Activated naive CD4-positive, alpha-beta T cell treated with anti-CD3 and anti-CD28 coated beads, Interleukin-2, amount 10 ng/mL, durations not matched to agents 7 days and 5 days (primary cell): Measurements from ENCODE around the gene GPR137B.

Experiments used
- CTCF ChIA-PET: fragments of 350-600 bp; sonication (Branson Sonifier 250); formaldehyde crosslinking; loops from one replicate; lab custom pipeline; 2021; ENCODE audit warnings: antibody characterized with exemption; lab: Charles Lee
- DNase-seq: peaks from one replicate; pipeline ENCODE4 v3.0.0-alpha.2; 2020
- H3K27ac Mint-ChIP-seq: one replicate; pipeline ENCODE4 v1.8.0; 2021; ENCODE audit warnings: mild to moderate bottlenecking, moderate library complexity, mixed read lengths
- H3K27me3 Mint-ChIP-seq: one replicate; pipeline ENCODE4 v1.8.0; 2021; ENCODE audit warnings: mild to moderate bottlenecking, mixed read lengths
- H3K36me3 Mint-ChIP-seq: one replicate; pipeline ENCODE4 v1.8.0; 2021; ENCODE audit warnings: mixed read lengths
- H3K4me1 Mint-ChIP-seq: one replicate; pipeline ENCODE4 v1.8.0; 2021; ENCODE audit warnings: mixed read lengths
- H3K4me3 Mint-ChIP-seq: one replicate; pipeline ENCODE4 v1.8.0; 2021; ENCODE audit warnings: mild to moderate bottlenecking, moderate library complexity, mixed read lengths
- H3K9me3 Mint-ChIP-seq: one replicate; pipeline ENCODE4 v1.8.0; 2021; ENCODE audit warnings: mixed read lengths

GPR137B gene

DNA sequence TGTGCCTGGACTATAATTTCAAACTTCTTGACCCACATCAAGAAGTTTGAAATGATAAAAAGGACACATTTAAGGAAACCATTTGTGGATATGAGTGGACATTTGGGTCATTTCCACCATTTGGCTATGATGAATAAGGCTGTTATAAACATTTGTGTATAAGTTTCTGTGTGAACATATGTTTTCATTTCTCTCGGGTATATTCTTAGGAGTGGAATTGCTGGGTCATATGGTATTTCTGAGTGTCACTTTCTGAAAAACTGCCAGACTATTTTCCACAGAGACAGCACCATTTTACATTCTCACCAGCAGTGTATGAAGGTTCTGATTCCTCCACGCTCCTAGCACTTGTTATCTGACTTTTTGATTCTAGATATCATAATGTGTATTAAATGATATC is 50.8 kb downstream of the GPR137B start:
- Mint-ChIP-seq H3K36me3 (peaks cover 9% of the 10 kb centered on the region), H3K27ac (no peak overlapping the region), H3K4me3 (no peak overlapping the region), H3K9me3 (no peaks in the 10 kb centered on the region), H3K27me3 (no peaks in the 10 kb centered on the region), H3K4me1 (no peaks in the 10 kb centered on the region)
- no peak for DNase-seq
- CTCF ChIA-PET, result no interaction called here

DNA sequence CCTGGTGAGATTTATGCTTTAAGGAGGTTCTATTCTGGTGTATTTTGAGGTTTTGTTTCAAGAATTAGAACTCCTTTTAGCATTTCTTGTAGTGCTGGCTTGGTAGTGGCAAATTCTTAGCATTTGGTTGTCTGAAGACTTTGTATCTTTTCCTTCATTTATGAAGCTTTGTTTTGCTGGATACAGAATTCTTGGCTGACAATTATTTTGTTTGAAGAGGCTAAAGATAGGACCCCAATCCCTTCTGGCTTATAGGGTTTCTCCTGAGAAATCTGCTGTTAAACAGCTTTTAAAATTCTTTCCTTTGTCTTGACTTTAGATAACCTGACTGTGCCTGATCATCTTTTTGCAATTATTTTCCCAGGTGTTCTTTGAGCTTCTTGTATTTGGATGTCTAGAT is 58.6 kb downstream of the GPR137B start:
- Mint-ChIP-seq H3K4me3 (no peak overlapping the region), H3K36me3 (peaks cover 11% of the 10 kb centered on the region), H3K4me1 (no peaks in the 10 kb centered on the region), H3K27me3 (no peaks in the 10 kb centered on the region), H3K9me3 (peaks cover 32% of the 10 kb centered on the region), H3K27ac (no peak overlapping the region)
- no peak for DNase-seq
- CTCF ChIA-PET, result no interaction called here

DNA sequence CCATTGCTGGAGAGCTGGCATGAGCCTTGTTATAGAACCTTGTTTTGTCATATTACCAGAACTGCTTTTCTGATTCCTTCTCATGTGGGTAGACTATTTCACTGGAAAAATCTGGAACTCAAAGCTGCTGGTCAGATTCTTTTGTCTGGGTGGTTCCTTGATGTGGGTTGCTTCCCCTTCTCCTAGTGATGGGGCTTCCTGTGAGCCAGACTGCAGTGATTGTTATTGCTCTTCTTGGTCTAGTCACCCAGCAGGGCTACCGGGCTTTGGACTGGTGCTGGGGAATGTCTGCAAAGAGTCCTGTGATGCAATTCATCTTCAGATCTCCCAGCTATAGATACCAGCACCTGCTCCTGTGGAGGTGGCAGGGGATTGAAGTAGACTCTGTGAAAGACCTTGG is 59.4 kb downstream of the GPR137B start:
- H3K9me3 Mint-ChIP-seq, result peaks cover 32% of the 10 kb centered on the region
- CTCF ChIA-PET, result no interaction called here

DNA sequence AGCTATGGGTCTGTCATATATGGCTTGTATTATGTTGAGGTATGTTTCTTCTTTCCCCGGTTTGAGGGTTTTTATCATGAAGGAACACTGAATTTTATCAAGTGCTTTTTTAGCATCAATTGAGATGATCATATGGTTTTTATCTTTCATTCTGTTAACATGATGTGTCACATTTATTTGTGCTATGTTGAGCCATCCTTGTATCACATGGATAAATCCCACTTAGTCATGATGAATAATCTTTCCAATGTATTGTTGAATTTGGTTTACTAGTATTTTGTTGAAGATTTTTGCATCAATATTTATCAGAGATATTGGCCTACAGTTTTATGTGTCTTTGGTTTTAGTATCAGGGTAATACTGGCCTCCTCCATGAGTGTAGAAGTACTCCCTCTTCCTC is 61.7 kb downstream of the GPR137B start:
- CTCF ChIA-PET, result interaction anchor here (0.6 kb wide), 1 partner anchor 47 kb away, joined by 3 read pairs; no protein-coding TSS in a partner anchor
- no peaks in the 10 kb centered on the region for H3K27me3 Mint-ChIP-seq
- H3K4me3 Mint-ChIP-seq, result no peak overlapping the region
- H3K9me3 Mint-ChIP-seq, result peaks cover 30% of the 10 kb centered on the region
- H3K27ac Mint-ChIP-seq, result no peak overlapping the region
- no peak for DNase-seq
- H3K4me1 Mint-ChIP-seq, result no peaks in the 10 kb centered on the region
- peaks cover 11% of the 10 kb centered on the region for H3K36me3 Mint-ChIP-seq

More for the DNA sequence above, 59.4 kb downstream of the GPR137B start:
- H3K4me1 Mint-ChIP-seq, result no peaks in the 10 kb centered on the region
- no peak overlapping the region for H3K4me3 Mint-ChIP-seq
- no peak overlapping the region for H3K27ac Mint-ChIP-seq
- peaks cover 11% of the 10 kb centered on the region for H3K36me3 Mint-ChIP-seq
- H3K27me3 Mint-ChIP-seq, result no peaks in the 10 kb centered on the region
- no peak for DNase-seq

DNA sequence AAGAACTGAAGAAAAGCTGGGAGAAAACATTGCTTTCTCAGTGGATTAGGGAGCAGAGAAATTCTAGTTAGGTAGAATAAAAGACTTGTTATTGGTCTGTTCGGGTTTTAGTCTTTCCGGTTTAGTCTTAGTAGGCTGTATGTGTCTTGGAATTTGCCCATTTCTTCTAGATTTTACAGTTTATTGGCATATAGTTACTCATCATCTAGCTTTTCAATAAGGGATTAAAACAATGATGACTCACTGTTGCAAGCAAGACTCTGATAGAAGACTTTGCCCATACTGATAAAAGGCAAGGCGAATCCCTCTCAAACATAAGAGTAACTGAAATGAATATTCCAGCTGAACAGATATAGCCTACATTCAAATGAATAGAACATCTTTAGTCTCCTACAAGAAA is 62.3 kb downstream of the GPR137B start:
- peaks cover 26% of the 10 kb centered on the region for H3K9me3 Mint-ChIP-seq
- no peak overlapping the region for H3K27ac Mint-ChIP-seq
- peaks cover 11% of the 10 kb centered on the region for H3K36me3 Mint-ChIP-seq
- CTCF ChIA-PET, result interaction anchor here (0.6 kb wide), 1 partner anchor 47 kb away, joined by 3 read pairs; no protein-coding TSS in a partner anchor
- no peak overlapping the region for H3K4me3 Mint-ChIP-seq
- H3K27me3 Mint-ChIP-seq, result no peaks in the 10 kb centered on the region
- no peaks in the 10 kb centered on the region for H3K4me1 Mint-ChIP-seq
- no peak for DNase-seq

DNA sequence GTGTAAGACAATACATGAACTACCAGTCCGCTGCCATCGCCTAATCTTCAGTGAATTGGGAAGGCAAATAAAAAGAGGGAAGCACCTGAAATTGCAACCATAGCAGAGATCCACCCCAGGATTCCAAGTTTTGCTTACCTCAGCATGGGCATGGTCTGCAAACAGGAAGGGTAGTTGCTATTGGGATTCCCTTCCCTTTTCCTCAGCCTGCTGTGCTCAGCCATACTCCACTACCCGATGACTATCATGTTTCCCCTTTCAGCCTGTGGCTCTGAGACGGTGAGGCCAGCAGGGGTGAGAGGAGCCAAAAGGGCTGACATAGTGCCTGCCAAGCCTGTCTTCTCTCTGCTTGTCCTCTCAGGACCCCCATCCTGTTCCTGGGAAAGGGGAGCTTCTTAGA is 64.2 kb downstream of the GPR137B start:
- Mint-ChIP-seq H3K36me3 (peaks cover 11% of the 10 kb centered on the region), H3K4me3 (no peak overlapping the region), H3K27me3 (no peaks in the 10 kb centered on the region)

DNA sequence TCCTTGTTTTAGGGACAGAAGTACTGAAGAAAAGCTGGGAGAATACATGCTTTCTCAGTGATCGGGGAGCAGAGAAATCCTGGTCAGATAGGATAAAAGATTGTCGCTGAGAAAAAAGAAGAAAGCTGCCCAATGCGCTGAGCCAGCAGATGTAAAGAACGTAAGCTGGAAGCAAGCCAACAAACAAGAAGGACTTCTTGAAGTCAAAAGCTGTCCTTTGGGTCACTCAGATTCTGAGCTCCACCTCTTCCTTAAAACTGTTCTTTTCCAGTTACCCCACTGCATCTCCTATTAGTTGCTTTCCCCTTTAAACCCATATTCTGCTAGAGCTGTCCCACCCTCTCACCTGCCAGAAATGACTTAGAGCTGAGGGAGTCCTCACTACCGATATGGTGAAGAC is 64.8 kb downstream of the GPR137B start:
- no peak for DNase-seq
- peaks cover 11% of the 10 kb centered on the region for H3K36me3 Mint-ChIP-seq
- H3K9me3 Mint-ChIP-seq, result peaks cover 9% of the 10 kb centered on the region
- no peak overlapping the region for H3K4me3 Mint-ChIP-seq
- H3K27ac Mint-ChIP-seq, result no peak overlapping the region
- no peaks in the 10 kb centered on the region for H3K27me3 Mint-ChIP-seq
- no peaks in the 10 kb centered on the region for H3K4me1 Mint-ChIP-seq
- CTCF ChIA-PET, result no interaction called here

More for the DNA sequence above, 64.2 kb downstream of the GPR137B start:
- CTCF ChIA-PET, result no interaction called here
- Mint-ChIP-seq H3K27ac (no peak overlapping the region), H3K4me1 (no peaks in the 10 kb centered on the region), H3K9me3 (peaks cover 15% of the 10 kb centered on the region)
- no peak for DNase-seq

DNA sequence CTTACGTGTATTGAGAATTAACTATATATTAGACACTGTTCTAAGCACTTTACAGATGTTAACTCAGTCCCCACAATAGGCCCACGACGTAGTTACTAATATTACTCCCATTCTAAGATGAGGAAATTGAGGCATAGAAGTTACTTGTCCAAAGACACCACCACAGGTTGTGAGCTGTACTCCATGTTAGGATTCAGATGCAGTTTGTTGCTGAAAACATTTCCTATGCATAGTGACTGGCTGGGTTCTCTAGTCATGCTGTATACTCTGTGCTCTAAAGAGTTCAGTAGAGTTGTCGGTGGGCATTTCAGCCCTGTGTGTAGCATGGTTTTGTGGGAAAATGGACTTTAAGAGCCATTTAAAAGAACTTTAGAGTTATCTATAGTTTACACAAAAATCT is 65.2 kb downstream of the GPR137B start:
- H3K27me3 Mint-ChIP-seq, result no peaks in the 10 kb centered on the region
- CTCF ChIA-PET, result no interaction called here
- H3K27ac Mint-ChIP-seq, result no peak overlapping the region
- H3K4me1 Mint-ChIP-seq, result no peaks in the 10 kb centered on the region
- peaks cover 8% of the 10 kb centered on the region for H3K36me3 Mint-ChIP-seq
- H3K9me3 Mint-ChIP-seq, result peaks cover 6% of the 10 kb centered on the region
- no peak for DNase-seq
- no peak overlapping the region for H3K4me3 Mint-ChIP-seq

DNA sequence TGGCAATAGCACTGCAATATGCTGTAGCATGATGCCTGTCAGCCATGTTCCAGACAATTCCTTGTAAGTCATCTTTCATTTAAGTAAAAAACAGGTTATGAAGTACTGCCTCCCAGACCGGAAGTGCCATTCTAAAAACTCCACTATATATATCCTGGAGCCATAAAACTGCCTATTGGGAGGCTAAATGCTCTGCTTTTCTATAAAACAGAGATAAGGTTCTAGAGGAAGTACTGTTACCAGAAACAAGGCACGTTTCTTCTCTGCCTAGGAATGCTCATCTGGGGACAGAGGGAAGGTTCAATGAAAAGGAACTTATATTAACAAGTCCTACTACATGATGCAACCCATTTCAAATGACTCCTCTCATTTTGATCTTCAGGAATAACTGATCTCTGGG is 66.8 kb downstream of the GPR137B start:
- no peaks in the 10 kb centered on the region for H3K27me3 Mint-ChIP-seq
- no peak for DNase-seq
- no peaks in the 10 kb centered on the region for H3K4me1 Mint-ChIP-seq
- peaks cover 4% of the 10 kb centered on the region for H3K36me3 Mint-ChIP-seq
- H3K27ac Mint-ChIP-seq, result no peak overlapping the region
- CTCF ChIA-PET, result no interaction called here
- H3K9me3 Mint-ChIP-seq, result no peaks in the 10 kb centered on the region
- no peak overlapping the region for H3K4me3 Mint-ChIP-seq

DNA sequence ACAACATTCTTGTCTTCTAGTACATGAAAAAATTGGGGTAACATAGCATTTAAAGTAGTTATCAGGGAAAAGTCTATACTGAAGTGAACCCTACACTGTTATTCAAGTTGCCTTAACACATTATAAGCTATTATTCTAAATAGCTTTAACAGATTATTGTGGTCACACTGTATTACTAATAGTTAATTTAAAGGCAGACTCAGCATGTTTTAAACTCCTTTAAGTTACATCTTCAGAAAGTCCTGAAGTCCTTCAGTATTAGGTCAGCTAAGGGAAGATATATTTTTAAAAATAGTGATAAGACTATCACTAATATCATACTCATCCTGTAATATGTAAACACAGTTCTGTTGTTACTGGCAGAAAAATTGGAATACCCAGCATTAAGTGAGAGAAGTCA is 67.4 kb downstream of the GPR137B start:
- Mint-ChIP-seq H3K4me1 (no peaks in the 10 kb centered on the region), H3K36me3 (peaks cover 3% of the 10 kb centered on the region), H3K27ac (no peak overlapping the region), H3K27me3 (no peaks in the 10 kb centered on the region), H3K4me3 (no peak overlapping the region), H3K9me3 (no peaks in the 10 kb centered on the region)
- DNase-seq, result no peak
- CTCF ChIA-PET, result no interaction called here

DNA sequence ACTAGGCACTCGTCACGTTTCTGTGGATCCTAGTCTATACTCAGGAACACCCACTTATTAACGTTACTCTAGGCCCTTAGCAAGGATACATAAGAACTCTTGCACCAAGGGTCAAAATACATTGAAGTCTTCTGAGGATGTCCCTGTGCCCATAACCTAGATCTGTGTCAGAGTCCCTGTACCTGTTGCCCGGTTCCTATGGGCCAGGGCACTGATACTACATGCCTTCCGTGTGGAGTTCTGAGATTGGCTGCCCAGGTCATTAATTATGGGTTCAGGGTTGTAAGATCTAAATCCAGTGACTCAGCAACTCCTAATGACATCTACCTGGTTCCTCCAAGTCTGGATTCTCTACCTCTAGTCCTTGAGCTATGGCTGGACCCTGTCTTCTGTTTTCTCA is 69.5 kb downstream of the GPR137B start:
- CTCF ChIA-PET, result no interaction called here
- DNase-seq, result no peak
- H3K36me3 Mint-ChIP-seq, result no peaks in the 10 kb centered on the region
- H3K9me3 Mint-ChIP-seq, result no peaks in the 10 kb centered on the region
- no peaks in the 10 kb centered on the region for H3K4me1 Mint-ChIP-seq
- no peak overlapping the region for H3K4me3 Mint-ChIP-seq
- H3K27ac Mint-ChIP-seq, result no peak overlapping the region
- H3K27me3 Mint-ChIP-seq, result no peaks in the 10 kb centered on the region

DNA sequence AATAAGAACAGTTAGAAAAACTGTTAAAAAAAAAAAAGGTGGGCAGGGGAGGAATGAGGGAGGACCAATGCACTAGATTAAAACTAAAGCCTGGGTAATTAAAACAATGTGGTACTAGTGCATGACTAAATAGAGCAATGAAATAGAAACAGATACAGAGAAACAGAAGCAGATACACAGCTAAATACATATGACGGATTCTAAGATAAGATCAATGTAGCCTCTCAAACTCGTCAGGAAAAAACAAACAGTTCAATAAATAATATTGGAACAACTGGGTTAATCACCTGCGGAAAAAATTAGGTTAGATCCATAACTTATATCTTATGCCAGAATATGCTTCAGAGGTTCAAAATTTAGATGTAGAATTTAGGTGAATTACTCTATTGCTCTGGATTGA is 71.2 kb downstream of the GPR137B start:
- H3K4me3 Mint-ChIP-seq, result no peak overlapping the region
- H3K27me3 Mint-ChIP-seq, result no peaks in the 10 kb centered on the region
- H3K9me3 Mint-ChIP-seq, result no peaks in the 10 kb centered on the region
- DNase-seq, result no peak
- no peak overlapping the region for H3K27ac Mint-ChIP-seq
- H3K4me1 Mint-ChIP-seq, result no peaks in the 10 kb centered on the region
- H3K36me3 Mint-ChIP-seq, result no peaks in the 10 kb centered on the region
- CTCF ChIA-PET, result interaction anchor here (0.6 kb wide), 1 partner anchor 80 kb away, joined by 3 read pairs; no protein-coding TSS in a partner anchor

DNA sequence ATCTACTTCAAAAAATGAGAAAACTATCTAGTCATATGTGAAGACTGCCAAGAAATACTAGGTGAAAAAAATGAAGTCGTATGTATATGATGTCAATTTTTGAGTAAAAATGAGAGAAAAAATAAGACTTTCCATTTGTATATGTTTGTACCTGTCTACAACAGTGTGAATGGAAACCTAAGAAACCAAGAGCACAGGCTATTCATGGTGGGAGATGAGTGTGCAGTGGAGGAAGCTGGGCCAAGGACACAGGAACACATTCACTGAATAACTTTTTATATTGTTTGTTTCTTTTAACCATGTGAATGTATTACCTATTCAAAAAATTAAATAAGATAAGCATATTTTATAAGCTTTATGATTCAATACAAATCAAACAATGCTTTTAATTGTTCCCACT is 72.4 kb downstream of the GPR137B start:
- no peak overlapping the region for H3K27ac Mint-ChIP-seq
- H3K27me3 Mint-ChIP-seq, result no peaks in the 10 kb centered on the region
- no peaks in the 10 kb centered on the region for H3K36me3 Mint-ChIP-seq
- H3K4me1 Mint-ChIP-seq, result no peaks in the 10 kb centered on the region
- CTCF ChIA-PET, result no interaction called here
- no peaks in the 10 kb centered on the region for H3K9me3 Mint-ChIP-seq
- H3K4me3 Mint-ChIP-seq, result no peak overlapping the region
- DNase-seq, result no peak

DNA sequence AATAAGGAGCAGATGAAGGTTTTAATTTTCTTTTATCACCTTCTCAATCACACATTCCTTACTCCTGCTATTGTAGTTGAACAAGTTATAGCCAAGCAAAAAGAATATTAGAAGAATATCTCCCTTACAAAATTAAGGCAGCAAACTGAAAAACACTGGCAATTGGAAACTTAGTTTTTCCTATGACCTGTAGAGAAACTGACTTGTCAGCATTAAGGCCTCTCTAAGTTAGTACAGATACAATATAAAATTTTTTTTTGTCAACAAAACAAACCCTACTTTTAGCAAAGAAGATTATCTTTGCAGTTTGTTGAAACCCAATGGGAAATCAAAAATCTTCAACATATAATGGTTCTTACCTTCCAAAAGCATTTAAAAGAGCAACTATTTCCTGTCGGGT is 78.1 kb downstream of the GPR137B start:
- Mint-ChIP-seq H3K27ac (no peak overlapping the region), H3K27me3 (no peaks in the 10 kb centered on the region), H3K9me3 (no peaks in the 10 kb centered on the region), H3K4me3 (no peak overlapping the region), H3K36me3 (no peaks in the 10 kb centered on the region), H3K4me1 (no peaks in the 10 kb centered on the region)
- CTCF ChIA-PET, result no interaction called here
- DNase-seq, result no peak

DNA sequence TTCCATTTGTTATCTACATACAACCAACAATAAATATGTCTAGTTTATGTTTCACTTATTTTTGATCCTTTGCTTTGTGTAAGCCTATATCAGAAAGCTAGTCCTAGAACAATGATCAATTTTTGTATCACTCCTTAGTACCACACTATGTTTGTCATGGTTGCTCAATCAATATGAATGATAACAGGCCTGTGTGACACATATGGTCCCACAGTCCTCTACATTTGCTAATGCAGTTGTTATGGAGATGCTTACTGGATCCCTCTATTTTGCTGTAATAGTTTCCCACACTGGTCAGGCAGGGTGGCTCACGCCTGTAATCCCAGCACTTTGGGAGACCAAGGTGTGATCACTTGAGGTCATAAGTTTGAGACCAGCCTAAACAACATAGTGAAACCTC is 80.3 kb downstream of the GPR137B start:
- H3K4me1 Mint-ChIP-seq, result no peaks in the 10 kb centered on the region
- no peak for DNase-seq
- no peaks in the 10 kb centered on the region for H3K27me3 Mint-ChIP-seq
- H3K9me3 Mint-ChIP-seq, result no peaks in the 10 kb centered on the region
- CTCF ChIA-PET, result interaction anchor here (0.6 kb wide), 1 partner anchor 887 kb away, joined by 3 read pairs; no protein-coding TSS in a partner anchor
- no peaks in the 10 kb centered on the region for H3K36me3 Mint-ChIP-seq
- H3K27ac Mint-ChIP-seq, result no peak overlapping the region
- no peak overlapping the region for H3K4me3 Mint-ChIP-seq

DNA sequence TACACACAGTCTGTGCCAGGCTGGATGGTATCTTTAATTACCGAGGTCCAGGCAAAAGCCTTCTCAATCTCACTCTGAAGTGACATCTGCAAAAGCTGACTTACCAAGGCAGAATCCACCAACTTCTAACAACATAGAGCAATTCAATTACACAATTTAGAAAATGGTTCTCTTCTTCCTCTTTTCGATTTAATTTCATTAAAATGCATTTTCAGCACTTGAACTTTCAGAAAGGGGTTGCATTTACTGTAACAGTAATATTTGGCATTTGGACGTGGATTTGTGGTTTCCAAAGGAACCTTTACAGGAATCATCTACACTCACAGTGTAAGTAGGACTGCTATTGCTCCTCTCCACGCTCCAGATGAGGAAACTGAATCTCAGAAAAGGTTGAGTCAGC is 86.1 kb downstream of the GPR137B start:
- Mint-ChIP-seq H3K36me3 (no peaks in the 10 kb centered on the region), H3K27me3 (no peaks in the 10 kb centered on the region), H3K9me3 (no peaks in the 10 kb centered on the region), H3K4me3 (no peak overlapping the region), H3K27ac (no peak overlapping the region), H3K4me1 (no peaks in the 10 kb centered on the region)
- no peak for DNase-seq
- CTCF ChIA-PET, result no interaction called here
